HEK293 (cell line): Measurements from ENCODE around the gene CPNE1.

Experiments used
- CTCF ChIA-PET: fragments of 350-600 bp; formaldehyde crosslinking; extraction: SDS; loops from one replicate; lab custom pipeline; 2021; ENCODE audit warnings: antibody characterized with exemption; lab: Yijun Ruan, JAX
- POLR2A ChIA-PET: fragments of 300-600 bp; formaldehyde crosslinking; extraction: SDS; loops from one replicate; lab custom pipeline; 2020; ENCODE audit warnings: antibody characterized with exemption, inconsistent platforms; lab: Yijun Ruan, JAX
- H3K27ac ChIP-seq: fragments of 200-500 bp; sonication (Bioruptor generic); 2 replicates; pipeline ENCODE4 v1.5.1; 2014; ENCODE audit warnings: low read depth, low read length, control low read depth, inconsistent platforms; ENCODE audit errors: extremely low read depth
- H3K36me3 ChIP-seq, 2 experiments: fragments of 200-500 bp in 1 of 2; sonication (Bioruptor generic) in 1 of 2; 1 replicate in 1 of 2; 2 replicates in 1 of 2; pipeline ENCODE4 v1.5.1; 2014 to 2017; ENCODE audit warnings: inconsistent platforms in 2 of 2, low read length in 2 of 2; ENCODE audit not compliant: control insufficient read depth in 2 of 2, insufficient read depth in 1 of 2
- H3K4me1 ChIP-seq: fragments of 200-500 bp; sonication (Bioruptor generic); 2 replicates; pipeline ENCODE4 v1.5.1; 2014; ENCODE audit warnings: mild to moderate bottlenecking, low read length, inconsistent platforms; ENCODE audit not compliant: control insufficient read depth, insufficient read depth
- H3K4me3 ChIP-seq: 2 replicates; pipeline ENCODE4 v1.5.1; 2011; ENCODE audit warnings: low read depth, mild to moderate bottlenecking, control low read depth, low read length, moderate library complexity
- H3K9me3 ChIP-seq: fragments of 200-500 bp; sonication (Bioruptor generic); 2 replicates; pipeline ENCODE4 v1.5.1; 2014; ENCODE audit warnings: low read depth, low read length, inconsistent platforms; ENCODE audit not compliant: control insufficient read depth, insufficient read depth
- AEBP2 ChIP-seq: fragments of 450-650 bp; formaldehyde crosslinking; IDR thresholded peaks from 2 replicates; pipeline ENCODE4 v1.5.1; 2016; ENCODE audit warnings: missing biosample characterization, missing genetic modification characterization, borderline replicate concordance
- BCL11B ChIP-seq: fragments of 450-650 bp; formaldehyde crosslinking; IDR thresholded peaks from 2 replicates; pipeline ENCODE4 v1.5.1; 2016; ENCODE audit warnings: low read depth, missing biosample characterization, missing genetic modification characterization
- KLF7 ChIP-seq: fragments of 450-650 bp; formaldehyde crosslinking; IDR thresholded peaks from 2 replicates; pipeline ENCODE4 v1.5.1; 2016; ENCODE audit warnings: missing biosample characterization, missing genetic modification characterization, borderline replicate concordance
- PRDM10 ChIP-seq: fragments of 450-650 bp; formaldehyde crosslinking; IDR thresholded peaks from 2 replicates; pipeline ENCODE4 v1.5.1; 2016; ENCODE audit warnings: missing biosample characterization, missing genetic modification characterization
- ZBTB17 ChIP-seq: fragments of 450-650 bp; formaldehyde crosslinking; IDR thresholded peaks from 2 replicates; pipeline ENCODE4 v1.5.1; 2016; ENCODE audit warnings: missing biosample characterization, missing genetic modification characterization
- ZEB2 ChIP-seq: fragments of 450-650 bp; formaldehyde crosslinking; IDR thresholded peaks from 2 replicates; pipeline ENCODE4 v1.5.1; 2016; ENCODE audit warnings: missing biosample characterization, missing genetic modification characterization
- ZNF10 ChIP-seq: fragments of 450-650 bp; formaldehyde crosslinking; IDR thresholded peaks from 2 replicates; pipeline ENCODE4 v1.5.1; 2017; ENCODE audit warnings: missing biosample characterization, missing genetic modification characterization
- ZNF157 ChIP-seq: fragments of 450-650 bp; formaldehyde crosslinking; IDR thresholded peaks from 2 replicates; pipeline ENCODE4 v1.5.1; 2016; ENCODE audit warnings: missing biosample characterization, missing genetic modification characterization
- ZNF211 ChIP-seq: fragments of 450-650 bp; formaldehyde crosslinking; IDR thresholded peaks from 2 replicates; pipeline ENCODE4 v1.5.1; 2016; ENCODE audit warnings: low read depth, missing biosample characterization, missing genetic modification characterization
- ZNF26 ChIP-seq: fragments of 450-650 bp; formaldehyde crosslinking; IDR thresholded peaks from 2 replicates; pipeline ENCODE4 v1.5.1; 2016; ENCODE audit warnings: missing biosample characterization, missing genetic modification characterization
- ZNF280C ChIP-seq: fragments of 450-650 bp; formaldehyde crosslinking; IDR thresholded peaks from 2 replicates; pipeline ENCODE4 v1.5.1; 2016; ENCODE audit warnings: missing biosample characterization, missing genetic modification characterization
- ZNF292 ChIP-seq: fragments of 450-650 bp; formaldehyde crosslinking; IDR thresholded peaks from 2 replicates; pipeline ENCODE4 v1.5.1; 2016; ENCODE audit warnings: low read depth, missing biosample characterization, missing genetic modification characterization, borderline replicate concordance
- ZNF354C ChIP-seq: fragments of 450-650 bp; formaldehyde crosslinking; IDR thresholded peaks from 2 replicates; pipeline ENCODE4 v1.5.1; 2016; ENCODE audit warnings: missing biosample characterization, missing genetic modification characterization, low read depth, borderline replicate concordance
- ZNF423 ChIP-seq: fragments of 450-650 bp; formaldehyde crosslinking; IDR thresholded peaks from 2 replicates; pipeline ENCODE4 v1.5.1; 2016; ENCODE audit warnings: missing biosample characterization, missing genetic modification characterization
- ZNF426 ChIP-seq: fragments of 450-650 bp; formaldehyde crosslinking; IDR thresholded peaks from 2 replicates; pipeline ENCODE4 v1.5.1; 2017; ENCODE audit warnings: missing biosample characterization, missing genetic modification characterization, mild to moderate bottlenecking, inconsistent platforms, moderate library complexity
- ZNF433 ChIP-seq: fragments of 450-650 bp; formaldehyde crosslinking; IDR thresholded peaks from 2 replicates; pipeline ENCODE4 v1.5.1; 2016; ENCODE audit warnings: missing biosample characterization, missing genetic modification characterization, low read depth
- ZNF571 ChIP-seq: fragments of 450-650 bp; formaldehyde crosslinking; IDR thresholded peaks from 2 replicates; pipeline ENCODE4 v1.5.0; 2017; ENCODE audit warnings: missing biosample characterization, missing genetic modification characterization
- ZNF639 ChIP-seq: fragments of 450-650 bp; formaldehyde crosslinking; IDR thresholded peaks from 2 replicates; pipeline ENCODE4 v1.5.1; 2016; ENCODE audit warnings: missing biosample characterization, missing genetic modification characterization
- ZNF658 ChIP-seq: fragments of 450-650 bp; formaldehyde crosslinking; IDR thresholded peaks from 2 replicates; pipeline ENCODE4; 2016; ENCODE audit warnings: missing biosample characterization, missing genetic modification characterization
- ZNF76 ChIP-seq: fragments of 450-650 bp; formaldehyde crosslinking; IDR thresholded peaks from 2 replicates; pipeline ENCODE4; 2016; ENCODE audit warnings: low read depth, missing biosample characterization, missing genetic modification characterization, borderline replicate concordance
- ZNF777 ChIP-seq: fragments of 450-650 bp; formaldehyde crosslinking; IDR thresholded peaks from 2 replicates; pipeline ENCODE4 v1.5.1; 2017; ENCODE audit warnings: missing biosample characterization, missing genetic modification characterization, borderline replicate concordance
- ZNF792 ChIP-seq: fragments of 450-650 bp; formaldehyde crosslinking; IDR thresholded peaks from 2 replicates; pipeline ENCODE4 v1.5.1; 2016; ENCODE audit warnings: missing biosample characterization, missing genetic modification characterization

The CPNE1 gene

GRCh38 chr20:35662551-35662950, 2.1 kb downstream of the CPNE1 start:
- H3K27ac ChIP-seq, result no peak overlapping the region
- CTCF ChIA-PET, result no interaction called here

GRCh38 chr20:35661908-35662307, 2.8 kb downstream of the CPNE1 start:
- peak overlapping the region; percentile 20 for H3K4me3 ChIP-seq
- POLR2A ChIA-PET, result no interaction called here

More at GRCh38 chr20:35662551-35662950, 2.1 kb downstream of the CPNE1 start:
- TF ChIP-seq ZNF10 (tag by site-specific recombination) (no peak), ZNF426 (tag by site-specific recombination) (no peak), ZNF211 (no peak), ZNF571 (tag by site-specific recombination) (no peak), AEBP2 (tag by site-specific recombination) (no peak), ZNF658 (tag by site-specific recombination) (no peak), ZNF280C (tag by site-specific recombination) (no peak), ZNF433 (tag by site-specific recombination) (no peak), ZNF792 (tag by site-specific recombination) (no peak)
- H3K9me3 ChIP-seq, result no peaks in the 10 kb centered on the region
- peak overlapping the region; percentile 87 for H3K4me3 ChIP-seq
- H3K36me3 ChIP-seq, result peaks cover 0 to under 1% of the 10 kb centered on the region in 2 experiments; a peak in 1 of 3 replicates
- peaks cover 16% of the 10 kb centered on the region for H3K4me1 ChIP-seq
- POLR2A ChIA-PET, result interaction anchor here (1.6 to 3.2 kb wide), 2 partner anchors 43 to 207 kb away, joined by 5 to 13 read pairs; partner anchors contain the start of gene CEP250

More at GRCh38 chr20:35661908-35662307, 2.8 kb downstream of the CPNE1 start:
- H3K36me3 ChIP-seq, result peaks cover 0 to 5% of the 10 kb centered on the region in 2 experiments; a peak in 1 of 3 replicates
- TF ChIP-seq ZBTB17 (no peak), AEBP2 (tag by site-specific recombination) (no peak), ZNF777 (tag by site-specific recombination) (no peak), ZNF354C (tag by site-specific recombination) (no peak), PRDM10 (tag by site-specific recombination) (no peak), ZNF26 (tag by site-specific recombination) (no peak), ZEB2 (tag by site-specific recombination) (no peak), ZNF423 (tag by site-specific recombination) (no peak), ZNF157 (tag by site-specific recombination) (no peak), ZNF292 (tag by site-specific recombination) (no peak), KLF7 (tag by site-specific recombination) (no peak), BCL11B (tag by site-specific recombination) (no peak), ZNF76 (tag by site-specific recombination) (no peak), ZNF639 (tag by site-specific recombination) (no peak)
- TF ChIP-seq, all 188 proteins: peak for 0
- no peak overlapping the region for H3K27ac ChIP-seq
- H3K4me1 ChIP-seq, result peaks cover 21% of the 10 kb centered on the region
- CTCF ChIA-PET, result interaction anchor here (1.2 kb wide), 1 partner anchor 42 kb away, joined by 3 read pairs; no protein-coding TSS in a partner anchor
- no peaks in the 10 kb centered on the region for H3K9me3 ChIP-seq
